HG02938 (cell line): Measurements from ENCODE around the gene PVALB.
"Not testable (repeated sequence)": the region's sequence is repeated elsewhere in the genome, so short reads cannot be mapped to it uniquely, and the experiment has no call there.

ENCODE experiments used
- ATAC-seq: cut with Tn5 transposase; IDR thresholded peaks from one replicate; pipeline ENCODE4 v1.9.1; 2021; ENCODE audit warnings: mild to moderate bottlenecking, moderate library complexity; ENCODE audit not compliant: unreplicated experiment

The PVALB gene

GRCh38 chr22:36759481-36760159, 57.2 kb downstream of the PVALB start:
- no peak for ATAC-seq

- no peak for ATAC-seq
Measured at GRCh38 chr22:36758792-36759271, 58.0 kb downstream of the PVALB start.

- no peak for ATAC-seq
Measured at GRCh38 chr22:36757668-36758211, 59.1 kb downstream of the PVALB start.

GRCh38 chr22:36756746-36757655, 59.8 kb downstream of the PVALB start:
- ATAC-seq, result no peak

- ATAC-seq, result no peak
Measured at GRCh38 chr22:36756031-36756430, 60.8 kb downstream of the PVALB start.

GRCh38 chr22:36755316-36755715, 61.5 kb downstream of the PVALB start:
- ATAC-seq, result no peak

GRCh38 chr22:36754881-36755280, 62.0 kb downstream of the PVALB start:
- not testable (repeated sequence) for ATAC-seq

- ATAC-seq, result no peak
Measured at GRCh38 chr22:36753916-36754315, 62.9 kb downstream of the PVALB start.

GRCh38 chr22:36753120-36753802, 63.6 kb downstream of the PVALB start:
- no peak for ATAC-seq
